ENCODE measurements around the gene EHD4. TPM values are rescaled to one million over a fixed set of nuclear protein-coding genes. Genes with fewer than 3 reads are reported as not detected.

The EHD4 gene
- total and polyA plus RNA-seq, 9 of the 15 experiments (the other 6 are each of a cell fraction or from before 2014, with no cell fraction given): 0.89 to 10.3 (median 6.4) TPM

- no peak for TF ChIP-seq ZNF407 (IDR thresholded peaks at IDR 0.05; ENCODE audit: low read depth)
- no peak for TF ChIP-seq ZNF277 (CRISPR knock-in tag; IDR thresholded peaks at IDR 0.05; ENCODE audit: borderline replicate concordance)
- no peak for TF ChIP-seq EWSR1 (IDR thresholded peaks at IDR 0.05; ENCODE audit: borderline replicate concordance, low read depth, partially characterized antibody)
- no peak for TF ChIP-seq ZNF354B (CRISPR knock-in tag; IDR thresholded peaks at IDR 0.05)
These were observed 1.7 kb upstream of the EHD4 start (continued) for GRCh38 chr15:41974041-41974440.

Data from K562 (cell line).